ENCODE results near the gene SYTL2. TPM values are rescaled to one million over a fixed set of nuclear protein-coding genes. Genes with fewer than 3 reads are reported as not detected.

The SYTL2 gene
- total RNA-seq, 3 donors from 2014 or later = 10.1 to 189 (median 120) TPM

- intact Hi-C loops (cut with DNase I; ENCODE audit: low total_unique reads) = no loop called here
- TF ChIP-seq POLR2A (IDR thresholded peaks at IDR 0.05) (no peak), POLR2AphosphoS5 (IDR thresholded peaks at IDR 0.05) (no peak), CTCF (IDR thresholded peaks at IDR 0.05) (no peak)
- Histone ChIP-seq H3K27me3 (no peaks in the 10 kb centered on the region), H3K27ac (peak overlapping the region; percentile 61 to 65), H3K36me3 (no peaks in the 10 kb centered on the region), H3K4me1 (no peaks in the 10 kb centered on the region), H3K4me3 (no peak overlapping the region), H3K9me3 (no peaks in the 10 kb centered on the region)
- DNase-seq (ENCODE audit: low spot score in 2 of 2) = peak in 1 of 2 donors; percentile 49
Measured at GRCh38 chr11:85742873-85743275, 68.1 kb downstream of the SYTL2 start.

GRCh38 chr11:85742348-85742747 lies 68.6 kb downstream of the SYTL2 start:
- Histone ChIP-seq H3K9me3 (no peaks in the 10 kb centered on the region), H3K27me3 (no peaks in the 10 kb centered on the region), H3K4me1 (no peaks in the 10 kb centered on the region), H3K4me3 (no peak overlapping the region), H3K27ac (peak overlapping the region; percentile 61 to 65), H3K36me3 (no peaks in the 10 kb centered on the region)
- intact Hi-C loops (cut with DNase I; ENCODE audit: low total_unique reads) = no loop called here
- no peak for DNase-seq (ENCODE audit: low spot score in 2 of 2)
- TF ChIP-seq POLR2AphosphoS5 (IDR thresholded peaks at IDR 0.05) (no peak), CTCF (IDR thresholded peaks at IDR 0.05) (no peak), POLR2A (IDR thresholded peaks at IDR 0.05) (no peak)

- H3K27me3 ChIP-seq = no peaks in the 10 kb centered on the region
- H3K27ac ChIP-seq = no peak overlapping the region
- H3K9me3 ChIP-seq = no peaks in the 10 kb centered on the region
- no peak for DNase-seq (ENCODE audit: low spot score in 2 of 2)
- no peak for TF ChIP-seq POLR2A (IDR thresholded peaks at IDR 0.05)
- H3K4me1 ChIP-seq = no peaks in the 10 kb centered on the region
- intact Hi-C loops (cut with DNase I; ENCODE audit: low total_unique reads) = no loop called here
- H3K36me3 ChIP-seq = no peaks in the 10 kb centered on the region
- H3K4me3 ChIP-seq = no peak overlapping the region
Measured at GRCh38 chr11:85740481-85741400, 70.2 kb downstream of the SYTL2 start.

GRCh38 chr11:85737738-85738137 lies 73.2 kb downstream of the SYTL2 start:
- H3K36me3 ChIP-seq = no peaks in the 10 kb centered on the region
- H3K27me3 ChIP-seq = no peaks in the 10 kb centered on the region
- no peak overlapping the region for H3K4me3 ChIP-seq
- no peaks in the 10 kb centered on the region for H3K4me1 ChIP-seq
- DNase-seq (ENCODE audit: low spot score in 2 of 2) = no peak
- H3K27ac ChIP-seq = peak overlapping the region; percentile 17 to 35
- H3K9me3 ChIP-seq = no peaks in the 10 kb centered on the region
- TF ChIP-seq POLR2AphosphoS5 (IDR thresholded peaks at IDR 0.05) = no peak
- TF ChIP-seq CTCF (IDR thresholded peaks at IDR 0.05) = no peak
- intact Hi-C loops (cut with DNase I; ENCODE audit: low total_unique reads) = no loop called here

GRCh38 chr11:85735876-85736460 lies 75.0 kb downstream of the SYTL2 start:
- Histone ChIP-seq H3K9me3 (no peaks in the 10 kb centered on the region), H3K27ac (no peak overlapping the region), H3K36me3 (no peaks in the 10 kb centered on the region), H3K4me3 (no peak overlapping the region), H3K27me3 (no peaks in the 10 kb centered on the region), H3K4me1 (no peaks in the 10 kb centered on the region)
- DNase-seq (ENCODE audit: low spot score in 2 of 2) = no peak
- intact Hi-C loops (cut with DNase I; ENCODE audit: low total_unique reads) = no loop called here
- TF ChIP-seq CTCF (IDR thresholded peaks at IDR 0.05) = no peak
- TF ChIP-seq POLR2A (IDR thresholded peaks at IDR 0.05) = no peak
- TF ChIP-seq POLR2AphosphoS5 (IDR thresholded peaks at IDR 0.05) = no peak

Data from breast epithelium (tissue), 4 donors.